Neural progenitor cell (in vitro differentiated cells): ENCODE results near the gene CD22. TPM values are rescaled to one million over a fixed set of nuclear protein-coding genes. Genes with fewer than 3 reads are reported as not detected.

ENCODE experiments used
- DNase-seq: peaks from one replicate; pipeline ENCODE4 v3.0.0-alpha.2; 2016; ENCODE audit warnings: low spot score
- H2AFZ ChIP-seq: fragments of 200-600 bp; sonication (generic); replicated peaks from 2 replicates; pipeline ENCODE4 v1.6.1; 2016; ENCODE audit warnings: antibody characterized with exemption
- H3F3A ChIP-seq: fragments of 200-600 bp; sonication (generic); 2 replicates; pipeline ENCODE4 v1.6.1; 2016; ENCODE audit warnings: antibody characterized with exemption, low read depth
- H3K27ac ChIP-seq: fragments of 200-600 bp; sonication (generic); 2 replicates; pipeline ENCODE4 v1.5.1; 2016; ENCODE audit warnings: mild to moderate bottlenecking
- H3K27me3 ChIP-seq: fragments of 200-600 bp; sonication (generic); 2 replicates; pipeline ENCODE4 v1.6.1; 2016; ENCODE audit warnings: mild to moderate bottlenecking, moderate library complexity
- H3K36me3 ChIP-seq: fragments of 200-600 bp; sonication (generic); 2 replicates; pipeline ENCODE4 v1.5.1; 2016
- H3K4me1 ChIP-seq: fragments of 200-600 bp; sonication (generic); 2 replicates; pipeline ENCODE4 v1.6.1; 2016; ENCODE audit warnings: mixed run types
- H3K4me2 ChIP-seq: fragments of 200-600 bp; sonication (generic); 2 replicates; pipeline ENCODE4 v1.6.1; 2016
- H3K4me3 ChIP-seq: fragments of 200-600 bp; sonication (generic); 2 replicates; pipeline ENCODE4 v1.5.1; 2016
- H3K79me2 ChIP-seq: fragments of 200-600 bp; sonication (generic); 2 replicates; pipeline ENCODE4 v1.6.1; 2016; ENCODE audit warnings: low read depth
- H3K9ac ChIP-seq: fragments of 200-600 bp; sonication (generic); 2 replicates; pipeline ENCODE4 v1.6.1; 2016
- H3K9me3 ChIP-seq: fragments of 200-600 bp; sonication (generic); 2 replicates; pipeline ENCODE4 v1.5.1; 2016; ENCODE audit warnings: low read depth
- H4K20me1 ChIP-seq: fragments of 200-600 bp; sonication (generic); 2 replicates; pipeline ENCODE4 v1.6.1; 2016; ENCODE audit warnings: low read depth
- H3K27ac Mint-ChIP-seq: 3 replicates; pipeline ENCODE4 v1.8.0; 2021; ENCODE audit warnings: mixed read lengths
- H3K27me3 Mint-ChIP-seq: 2 replicates; pipeline ENCODE4 v1.8.0; 2022; ENCODE audit warnings: low read depth, mild to moderate bottlenecking, inconsistent platforms, moderate library complexity, mixed read lengths; ENCODE audit not compliant: insufficient read depth
- H3K36me3 Mint-ChIP-seq: 3 replicates; pipeline ENCODE4 v1.8.0; 2021; ENCODE audit warnings: mixed read lengths
- H3K4me1 Mint-ChIP-seq: 3 replicates; pipeline ENCODE4 v1.8.0; 2021; ENCODE audit warnings: mixed read lengths
- H3K4me3 Mint-ChIP-seq: 3 replicates; pipeline ENCODE4 v1.8.0; 2021; ENCODE audit warnings: mild to moderate bottlenecking, moderate library complexity, mixed read lengths
- H3K9me3 Mint-ChIP-seq: 3 replicates; pipeline ENCODE4 v1.8.0; 2020; ENCODE audit warnings: mixed read lengths
- CTCF ChIP-seq: fragments of 200-600 bp; sonication (generic); IDR thresholded peaks from 2 replicates; pipeline ENCODE4 v1.5.1; 2017; ENCODE audit warnings: antibody characterized with exemption, mild to moderate bottlenecking
- EZH2 ChIP-seq: fragments of 200-600 bp; sonication (generic); IDR thresholded peaks from 2 replicates; pipeline ENCODE4 v1.6.1; 2017; ENCODE audit warnings: antibody characterized with exemption, mild to moderate bottlenecking, moderate library complexity
- EZH2phosphoT487 ChIP-seq: fragments of 200-600 bp; sonication (generic); IDR thresholded peaks from 2 replicates; pipeline ENCODE4 v1.6.1; 2017; ENCODE audit warnings: antibody characterized with exemption
- total RNA-seq: library from RNA; depleted of rRNA; stranded (reverse); fragments of >200 nt; gene quantifications from 2 replicates; pipeline ENCODE4 v1.2.3, GENCODE V29; 2015; ENCODE audit warnings: low replicate concordance

Gene CD22
- total RNA-seq, 1 donor from 2014 or later, result not detected

DNA sequence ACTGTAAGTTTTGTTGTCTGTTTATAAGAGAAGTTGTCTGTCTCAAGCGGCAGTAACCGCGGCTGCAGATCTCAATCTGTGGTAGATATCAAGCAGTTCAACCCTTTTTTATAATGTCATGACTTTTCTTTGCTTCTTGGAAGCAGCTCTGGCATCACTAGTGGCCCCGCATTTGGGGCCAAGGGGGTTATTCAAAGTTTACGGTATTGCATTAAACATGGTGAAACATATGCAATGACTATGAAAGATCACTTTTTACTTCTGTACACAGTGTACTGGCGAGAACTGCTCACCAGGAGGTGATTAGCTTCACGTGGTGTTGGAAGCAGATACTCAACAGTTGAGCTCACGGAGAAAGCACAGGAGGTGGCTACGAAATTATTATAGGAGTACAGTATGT lies 24.6 kb downstream of the CD22 start:
- Histone ChIP-seq H3F3A (no peaks in the 10 kb centered on the region), H3K27me3 (peaks cover 19% of the 10 kb centered on the region), H3K36me3 (no peaks in the 10 kb centered on the region), H3K9me3 (no peaks in the 10 kb centered on the region), H2AFZ (no peak overlapping the region), H4K20me1 (no peaks in the 10 kb centered on the region), H3K4me3 (no peak overlapping the region), H3K4me1 (no peaks in the 10 kb centered on the region), H3K79me2 (no peaks in the 10 kb centered on the region), H3K27ac (no peak overlapping the region), H3K4me2 (no peak overlapping the region), H3K9ac (no peak overlapping the region)
- H3K4me3 Mint-ChIP-seq, result no peak overlapping the region
- H3K9me3 Mint-ChIP-seq, result no peaks in the 10 kb centered on the region
- peaks cover 8% of the 10 kb centered on the region for H3K4me1 Mint-ChIP-seq
- DNase-seq, result no peak
- no peak overlapping the region for H3K27ac Mint-ChIP-seq
- peaks cover 2% of the 10 kb centered on the region for H3K27me3 Mint-ChIP-seq
- H3K36me3 Mint-ChIP-seq, result no peaks in the 10 kb centered on the region
- TF ChIP-seq CTCF (no peak), EZH2 (no peak)

- H3K4me3 Mint-ChIP-seq, result no peak overlapping the region
- Histone ChIP-seq H3F3A (no peaks in the 10 kb centered on the region), H3K36me3 (no peaks in the 10 kb centered on the region), H3K9ac (no peak overlapping the region), H3K4me1 (no peaks in the 10 kb centered on the region), H4K20me1 (no peaks in the 10 kb centered on the region), H3K79me2 (no peaks in the 10 kb centered on the region), H3K4me2 (no peak overlapping the region), H2AFZ (no peak overlapping the region), H3K27ac (no peak overlapping the region), H3K9me3 (no peaks in the 10 kb centered on the region), H3K27me3 (peaks cover 7% of the 10 kb centered on the region), H3K4me3 (no peak overlapping the region)
- no peaks in the 10 kb centered on the region for H3K36me3 Mint-ChIP-seq
- TF ChIP-seq EZH2, result no peak
- TF ChIP-seq CTCF, result no peak
- TF ChIP-seq EZH2phosphoT487, result no peak
- peaks cover 5% of the 10 kb centered on the region for H3K4me1 Mint-ChIP-seq
- no peaks in the 10 kb centered on the region for H3K9me3 Mint-ChIP-seq
- no peak for DNase-seq
- peak overlapping the region; percentile 32 for H3K27ac Mint-ChIP-seq
- H3K27me3 Mint-ChIP-seq, result peaks cover 2% of the 10 kb centered on the region
Observed at GRCh38 chr19:35354898-35355297, 25.9 kb downstream of the CD22 start.

DNA sequence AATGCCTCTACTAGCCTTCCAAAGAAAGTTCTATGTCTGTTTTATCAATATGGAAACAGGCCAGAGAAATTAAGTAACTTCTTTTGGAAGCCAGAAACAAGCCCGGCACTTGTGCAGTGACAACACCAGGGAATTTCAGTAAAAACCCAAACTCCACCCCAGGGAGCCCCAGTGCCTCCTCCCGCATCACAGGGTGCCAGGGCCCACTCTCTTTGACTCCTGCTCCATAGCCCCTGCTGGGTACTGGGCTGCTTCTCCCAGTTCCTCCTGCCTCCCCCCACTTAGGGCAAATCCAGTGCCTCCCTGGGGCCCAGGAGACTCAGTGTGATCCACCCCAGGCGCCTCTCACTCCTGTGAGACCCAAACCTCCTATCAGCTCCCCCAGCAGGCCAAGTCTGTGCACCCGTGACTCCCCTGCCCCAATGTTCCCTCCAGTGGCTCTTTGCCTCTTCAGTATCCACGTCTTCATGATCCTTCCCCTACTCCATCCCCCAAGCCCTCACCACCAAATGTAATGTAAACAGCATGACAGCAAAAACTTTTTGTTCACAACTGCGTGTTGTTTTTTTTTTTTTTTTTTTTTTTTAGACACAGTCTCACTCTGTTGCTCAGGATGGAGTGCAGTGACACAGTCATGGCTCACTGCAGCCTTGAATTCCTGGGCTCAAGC lies 26.9 kb downstream of the CD22 start:
- no peak overlapping the region for H3K27ac Mint-ChIP-seq
- Histone ChIP-seq H3F3A (no peaks in the 10 kb centered on the region), H3K36me3 (no peaks in the 10 kb centered on the region), H2AFZ (no peak overlapping the region), H3K4me2 (no peak overlapping the region), H4K20me1 (no peaks in the 10 kb centered on the region), H3K9me3 (no peaks in the 10 kb centered on the region), H3K27ac (no peak overlapping the region), H3K27me3 (peaks cover 5% of the 10 kb centered on the region), H3K4me3 (no peak overlapping the region), H3K9ac (no peak overlapping the region), H3K4me1 (no peaks in the 10 kb centered on the region), H3K79me2 (no peaks in the 10 kb centered on the region)
- H3K27me3 Mint-ChIP-seq, result peaks cover 2% of the 10 kb centered on the region
- no peak for DNase-seq
- peaks cover 5% of the 10 kb centered on the region for H3K4me1 Mint-ChIP-seq
- TF ChIP-seq CTCF (no peak), EZH2phosphoT487 (no peak)
- H3K36me3 Mint-ChIP-seq, result no peaks in the 10 kb centered on the region
- no peak overlapping the region for H3K4me3 Mint-ChIP-seq
- H3K9me3 Mint-ChIP-seq, result no peaks in the 10 kb centered on the region
